ENCODE results near the gene JAKMIP1. TPM values are rescaled to one million over a fixed set of nuclear protein-coding genes. Genes with fewer than 3 reads are reported as not detected.

Gene JAKMIP1
- total RNA-seq, 4 donors from 2014 or later: 0.26 to 0.48 TPM; not detected in 2

- intact Hi-C loops (cut with DNase I; ENCODE audit: low total_unique reads): no loop called here
- no peak overlapping the region for H3K27ac ChIP-seq
- H3K9me3 ChIP-seq: no peaks in the 10 kb centered on the region
- H3K27me3 ChIP-seq: no peaks in the 10 kb centered on the region
- H3K4me3 ChIP-seq: no peak overlapping the region
- DNase-seq: no peak
- no peaks in the 10 kb centered on the region for H3K36me3 ChIP-seq
- no peak for TF ChIP-seq CTCF (IDR thresholded peaks at IDR 0.05)
- TF ChIP-seq POLR2A (IDR thresholded peaks at IDR 0.05): no peak
- H3K4me1 ChIP-seq: no peaks in the 10 kb centered on the region
Observed at GRCh38 chr4:6050551-6050950, 149.8 kb downstream of the JAKMIP1 start.

- intact Hi-C loops (cut with DNase I; ENCODE audit: low total_unique reads): no loop called here
- Histone ChIP-seq H3K27me3 (no peaks in the 10 kb centered on the region), H3K9me3 (no peaks in the 10 kb centered on the region), H3K27ac (no peak overlapping the region), H3K36me3 (no peaks in the 10 kb centered on the region), H3K4me1 (no peaks in the 10 kb centered on the region), H3K4me3 (no peak overlapping the region)
- TF ChIP-seq POLR2A (IDR thresholded peaks at IDR 0.05): no peak
- TF ChIP-seq CTCF (IDR thresholded peaks at IDR 0.05): no peak
- DNase-seq: no peak
Observed at GRCh38 chr4:6049985-6050384, 150.4 kb downstream of the JAKMIP1 start.

- TF ChIP-seq POLR2A (IDR thresholded peaks at IDR 0.05): no peak
- H3K27me3 ChIP-seq: no peaks in the 10 kb centered on the region
Observed at GRCh38 chr4:6049278-6049677, 151.1 kb downstream of the JAKMIP1 start.

GRCh38 chr4:6048537-6048936 is 151.8 kb downstream of the JAKMIP1 start:
- intact Hi-C loops (cut with DNase I; ENCODE audit: low total_unique reads): no loop called here

More at GRCh38 chr4:6049278-6049677, 151.1 kb downstream of the JAKMIP1 start:
- intact Hi-C loops (cut with DNase I; ENCODE audit: low total_unique reads): no loop called here
- H3K4me3 ChIP-seq: no peak overlapping the region
- no peak overlapping the region for H3K27ac ChIP-seq
- H3K9me3 ChIP-seq: no peaks in the 10 kb centered on the region
- no peaks in the 10 kb centered on the region for H3K4me1 ChIP-seq
- no peak for DNase-seq
- no peaks in the 10 kb centered on the region for H3K36me3 ChIP-seq

GRCh38 chr4:6047130-6047673 is 153.1 kb downstream of the JAKMIP1 start:
- H3K36me3 ChIP-seq: no peaks in the 10 kb centered on the region
- no peaks in the 10 kb centered on the region for H3K4me1 ChIP-seq
- H3K27me3 ChIP-seq: no peaks in the 10 kb centered on the region
- no peak for DNase-seq
- no peak for TF ChIP-seq POLR2A (IDR thresholded peaks at IDR 0.05)
- no peak for TF ChIP-seq CTCF (IDR thresholded peaks at IDR 0.05)
- no peak overlapping the region for H3K4me3 ChIP-seq
- intact Hi-C loops (cut with DNase I; ENCODE audit: low total_unique reads): no loop called here
- H3K27ac ChIP-seq: no peak overlapping the region
- H3K9me3 ChIP-seq: no peaks in the 10 kb centered on the region

More at GRCh38 chr4:6048537-6048936, 151.8 kb downstream of the JAKMIP1 start:
- TF ChIP-seq CTCF (IDR thresholded peaks at IDR 0.05) (no peak), POLR2A (IDR thresholded peaks at IDR 0.05) (no peak)
- no peak for DNase-seq
- Histone ChIP-seq H3K9me3 (no peaks in the 10 kb centered on the region), H3K4me3 (no peak overlapping the region), H3K27me3 (no peaks in the 10 kb centered on the region), H3K4me1 (no peaks in the 10 kb centered on the region), H3K36me3 (no peaks in the 10 kb centered on the region), H3K27ac (no peak overlapping the region)
